SW 1271 (cell line): ENCODE data around the gene DPPA4.

ENCODE experiments used
- DNase-seq, 2 experiments: peaks; one replicate each; lab custom pipeline; 2025; lab: John Stamatoyannopoulos, UW

Gene DPPA4

GRCh38 chr3:109338322-109338721 is 976 bp upstream of the DPPA4 start:
- DNase-seq, result no peak

GRCh38 chr3:109336291-109336861 is 970 bp downstream of the DPPA4 start:
- DNase-seq, result no peak

GRCh38 chr3:109334572-109334971 is 2.8 kb downstream of the DPPA4 start:
- DNase-seq, result no peak

DNA sequence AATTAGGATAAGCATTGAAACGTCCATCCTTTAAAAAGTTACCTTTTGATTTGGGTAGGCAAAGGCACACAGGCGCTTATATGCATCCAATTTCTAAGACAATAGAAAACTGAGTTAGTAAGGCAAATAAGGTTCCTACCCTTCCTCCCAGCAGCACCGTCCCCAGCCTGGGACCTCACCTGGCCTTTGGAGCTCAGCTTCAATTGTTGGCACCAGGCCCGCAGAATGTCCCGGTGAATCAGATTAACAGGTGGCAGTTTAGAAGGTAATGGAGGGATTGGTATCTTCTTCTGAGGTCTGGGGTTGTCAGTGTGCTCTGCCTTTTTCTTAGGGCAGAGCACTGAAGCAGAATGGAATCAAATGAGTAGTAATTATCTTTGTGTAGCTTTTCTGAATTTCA is 5.7 kb downstream of the DPPA4 start:
- DNase-seq, result no peak

DNA sequence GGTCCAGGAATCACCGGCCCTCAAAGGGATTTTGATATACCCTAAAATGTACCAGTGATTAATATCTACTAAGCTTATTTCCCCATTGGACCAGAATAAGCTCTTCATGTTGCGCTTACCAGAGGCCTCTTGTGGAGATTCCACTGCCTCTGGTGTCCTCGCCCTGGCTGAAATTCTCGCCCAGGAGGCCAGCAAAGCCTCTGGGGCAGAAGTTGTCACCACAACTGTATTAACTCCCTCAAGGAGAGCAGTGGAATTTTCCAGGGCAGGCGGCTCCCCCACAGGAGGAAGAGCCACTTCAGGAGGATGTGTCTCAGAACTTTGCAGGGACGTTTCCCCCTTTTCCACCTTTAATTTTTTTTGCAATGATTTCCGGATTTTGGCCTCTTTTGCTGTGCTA is 6.9 kb downstream of the DPPA4 start:
- no peak for DNase-seq

GRCh38 chr3:109328202-109328601 is 9.1 kb downstream of the DPPA4 start:
- DNase-seq, result no peak

DNA sequence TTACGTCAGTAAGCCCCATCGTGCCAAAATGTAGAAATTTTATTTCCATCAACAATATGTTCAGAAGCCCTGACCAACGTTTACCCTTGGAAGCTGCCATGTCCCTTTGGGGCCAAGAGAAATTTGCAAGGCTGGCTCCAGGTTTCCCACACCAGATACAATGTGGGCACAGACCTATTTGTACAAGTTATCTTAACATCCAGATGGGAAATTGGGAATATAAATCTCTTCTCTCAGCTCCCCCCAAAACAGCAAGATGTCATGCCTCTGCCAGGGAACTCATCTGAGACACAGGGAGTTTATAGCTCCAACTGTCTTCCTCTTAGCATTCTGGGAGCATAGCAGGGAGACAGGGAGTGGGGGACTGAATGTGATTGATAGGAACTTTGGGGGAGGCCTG is 11.7 kb downstream of the DPPA4 start:
- no peak for DNase-seq

GRCh38 chr3:109325109-109325508 is 12.2 kb downstream of the DPPA4 start:
- no peak for DNase-seq

GRCh38 chr3:109316162-109316730 is 21.1 kb downstream of the DPPA4 start, which contains the start of gene DPPA2:
Gene DPPA2, minus strand, starts transcription at chr3:109316517. Its CDS starts 1,975 bp downstream, at chr3:109314542.
- DNase-seq, result no peak

- no peak for DNase-seq
Observed at GRCh38 chr3:109313061-109313460, 24.3 kb downstream of the DPPA4 start.

DNA sequence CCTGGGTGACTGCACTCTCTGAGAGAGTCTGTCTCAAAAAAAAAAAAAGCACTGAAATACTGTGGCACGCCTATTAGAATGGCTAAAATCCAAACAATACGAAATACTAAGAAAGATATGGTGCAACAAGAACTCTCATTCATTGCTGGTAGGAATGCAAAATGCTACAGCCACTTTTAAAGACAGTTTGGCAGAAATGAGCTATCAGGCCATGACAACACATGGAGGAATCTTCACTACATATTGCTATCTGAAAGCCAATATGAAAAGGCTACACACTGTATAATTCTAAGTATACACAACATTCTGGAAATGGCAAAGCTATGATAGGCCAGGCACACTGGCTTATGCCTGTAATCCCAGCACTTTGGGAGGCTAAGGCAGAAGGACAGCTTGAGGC is 39.9 kb downstream of the DPPA4 start:
- no peak for DNase-seq

- DNase-seq, result no peak
Observed at GRCh38 chr3:109284071-109284470, 53.3 kb downstream of the DPPA4 start.

DNA sequence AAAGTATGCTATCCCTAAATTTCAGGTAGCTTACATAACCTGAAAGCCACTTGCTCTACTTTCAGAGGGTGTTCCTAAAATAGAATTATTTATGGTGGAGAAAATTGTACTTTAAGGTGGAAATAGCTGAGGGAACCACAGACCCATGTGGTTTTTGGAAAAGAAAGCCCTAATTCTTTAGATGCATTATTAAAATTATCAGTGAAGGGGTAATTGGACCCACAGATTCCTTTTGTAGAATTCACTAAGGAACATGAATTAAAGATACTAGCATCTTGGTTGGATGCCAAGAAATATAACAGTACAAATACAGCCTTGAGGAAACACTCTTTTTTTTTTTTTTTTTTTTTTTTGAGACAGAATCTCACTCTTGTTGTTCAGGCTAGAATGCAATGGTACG is 58.8 kb downstream of the DPPA4 start:
- no peak for DNase-seq

DNA sequence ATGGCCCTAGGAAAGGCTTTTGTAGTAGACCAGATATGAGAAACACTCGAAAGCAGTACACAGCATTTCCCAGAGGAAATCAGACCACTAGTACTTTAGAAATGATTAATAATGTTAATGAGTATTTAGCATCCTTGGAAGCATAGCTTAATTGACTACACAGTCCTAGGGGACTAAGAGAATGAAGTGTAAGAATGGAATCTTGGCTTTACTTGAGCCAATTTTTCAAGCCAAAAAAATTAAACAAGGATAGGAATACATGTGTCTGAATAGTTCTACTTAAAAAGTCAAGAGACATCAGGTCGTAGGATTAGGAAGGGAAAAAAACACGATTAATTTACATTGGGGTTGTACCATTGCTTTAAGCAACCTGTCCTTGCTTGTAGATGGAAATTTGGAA is 59.2 kb downstream of the DPPA4 start:
- no peak for DNase-seq
